Fibroblast of lung (primary cell): ENCODE results near the gene ATXN7L1. TPM values are rescaled to one million over a fixed set of nuclear protein-coding genes. Genes with fewer than 3 reads are reported as not detected.

ENCODE experiments used
- DNase-seq, 2 donors: peaks; one replicate each; pipeline versions ENCODE4 v3.0.0 to v3.0.0-alpha.2; 2010; ENCODE audit warnings: low read depth in 2 of 2
- H2AFZ ChIP-seq: 2 replicates; pipeline ENCODE4 v1.5.1; 2012; ENCODE audit warnings: low read length, control low read depth, inconsistent platforms
- H3K27ac ChIP-seq: 2 replicates; pipeline ENCODE4 v1.5.1; 2011; ENCODE audit warnings: low read length, control low read depth; ENCODE audit not compliant: insufficient read depth
- H3K27me3 ChIP-seq: 2 replicates; pipeline ENCODE4 v1.5.1; 2011; ENCODE audit warnings: mild to moderate bottlenecking, low read length; ENCODE audit not compliant: control insufficient read depth, insufficient read depth
- H3K36me3 ChIP-seq: 2 replicates; pipeline ENCODE4 v1.5.1; 2011; ENCODE audit warnings: low read length; ENCODE audit not compliant: control insufficient read depth, insufficient read depth
- H3K4me1 ChIP-seq: 2 replicates; pipeline ENCODE4 v1.5.1; 2011; ENCODE audit warnings: low read length; ENCODE audit not compliant: control insufficient read depth, insufficient read depth; ENCODE audit errors: extremely low read depth
- H3K4me2 ChIP-seq: 2 replicates; pipeline ENCODE4 v1.5.1; 2011; ENCODE audit warnings: low read length, control low read depth; ENCODE audit not compliant: insufficient read depth; ENCODE audit errors: extremely low read depth
- H3K4me3 ChIP-seq, 4 experiments: fragments of 200-600 bp in 1 of 4; sonication (generic) in 1 of 4; replicated peaks in 1 of 4; 2 replicates each; pipeline ENCODE4 v1.5.1; 2011 to 2016; ENCODE audit warnings: low read length in 4 of 4, low read depth in 3 of 4, mild to moderate bottlenecking in 3 of 4, control low read depth in 2 of 4, inconsistent platforms in 1 of 4, mixed read lengths in 1 of 4; ENCODE audit not compliant: insufficient read depth in 1 of 4; ENCODE audit errors: control extremely low read depth in 1 of 4
- H3K79me2 ChIP-seq: 2 replicates; pipeline ENCODE4 v1.5.1; 2012; ENCODE audit warnings: mild to moderate bottlenecking, low read length, inconsistent platforms; ENCODE audit not compliant: control insufficient read depth, insufficient read depth
- H3K9ac ChIP-seq: 2 replicates; pipeline ENCODE4 v1.5.1; 2011; ENCODE audit warnings: mild to moderate bottlenecking, low read length, control low read depth; ENCODE audit not compliant: insufficient read depth
- H3K9me3 ChIP-seq: 2 replicates; pipeline ENCODE4 v1.5.1; 2012; ENCODE audit warnings: low read depth, low read length; ENCODE audit not compliant: control insufficient read depth, insufficient read depth
- H4K20me1 ChIP-seq: 2 replicates; pipeline ENCODE4 v1.5.1; 2011; ENCODE audit warnings: low read length; ENCODE audit not compliant: control insufficient read depth, insufficient read depth; ENCODE audit errors: extremely low read depth
- CTCF ChIP-seq, 2 donors: IDR thresholded peaks in 1 of 2; conservative IDR thresholded peaks in 1 of 2; 1 replicate in 1 of 2; 2 replicates in 1 of 2; pipeline ENCODE4 v1.5.1; 2011 to 2012; ENCODE audit warnings: low read length in 2 of 2, control low read depth in 1 of 2, inconsistent platforms in 1 of 2, low read depth in 1 of 2, mild to moderate bottlenecking in 1 of 2
- EZH2 ChIP-seq: IDR thresholded peaks from 2 replicates; pipeline ENCODE4 v1.5.1; 2012; ENCODE audit warnings: low read length, control low read depth, mild to moderate bottlenecking; ENCODE audit errors: missing control alignments
- polyA plus RNA-seq, 2 donors: library from polyadenylated mRNA; depleted of rRNA in 1 of 2; stranded (reverse) in 1 of 2; unstranded in 1 of 2; fragments of >200 nt; gene quantifications; 2 replicates each; pipeline ENCODE4 v1.2.1, GENCODE V29; 2011 to 2012; ENCODE audit warnings: missing spikeins in 1 of 2
- total RNA-seq: library from RNA; depleted of rRNA; stranded (reverse); fragments of >200 nt; gene quantifications from 2 replicates; pipeline ENCODE4 v1.2.1, GENCODE V29; 2014

ATXN7L1 gene
- total and polyA plus RNA-seq, 2 donors (not counting 1 experiment from before 2014, with no cell fraction given): 5.1 to 9.4 TPM

- no peaks in the 10 kb centered on the region for H4K20me1 ChIP-seq
- no peak overlapping the region for H3K9ac ChIP-seq
- H3K36me3 ChIP-seq: no peaks in the 10 kb centered on the region
- H3K4me1 ChIP-seq: no peaks in the 10 kb centered on the region
- H3K27me3 ChIP-seq: no peaks in the 10 kb centered on the region
- no peaks in the 10 kb centered on the region for H3K9me3 ChIP-seq
- H3K27ac ChIP-seq: no peak overlapping the region
- peak in 1 of 2 donors; percentile 26 for DNase-seq
- H3K4me3 ChIP-seq: no peak overlapping the region
- H2AFZ ChIP-seq: no peak overlapping the region
- TF ChIP-seq EZH2 (no peak), CTCF (conservative IDR thresholded peaks at IDR 0.05 in 1 of 2, IDR thresholded peaks at IDR 0.05 in 1 of 2; ENCODE audit: low read depth in 1 of 2, low read length in 2 of 2) (no peak)
- H3K4me2 ChIP-seq: no peak overlapping the region
- H3K79me2 ChIP-seq: no peaks in the 10 kb centered on the region
Observed at GRCh38 chr7:105664816-105665525, 211.4 kb downstream of the ATXN7L1 start.

- Histone ChIP-seq H3K4me3 (no peak overlapping the region), H3K36me3 (no peaks in the 10 kb centered on the region), H3K9me3 (no peaks in the 10 kb centered on the region), H3K79me2 (no peaks in the 10 kb centered on the region), H3K4me2 (no peak overlapping the region), H3K27ac (no peak overlapping the region), H3K27me3 (no peaks in the 10 kb centered on the region), H3K9ac (no peak overlapping the region), H4K20me1 (no peaks in the 10 kb centered on the region), H3K4me1 (no peaks in the 10 kb centered on the region), H2AFZ (no peak overlapping the region)
- no peak for DNase-seq
- TF ChIP-seq EZH2 (no peak), CTCF (conservative IDR thresholded peaks at IDR 0.05 in 1 of 2, IDR thresholded peaks at IDR 0.05 in 1 of 2; ENCODE audit: low read depth in 1 of 2, low read length in 2 of 2) (no peak)
Observed at GRCh38 chr7:105662998-105663397, 213.4 kb downstream of the ATXN7L1 start.

GRCh38 chr7:105661625-105662024, 214.8 kb downstream of the ATXN7L1 start:
- no peak overlapping the region for H3K4me3 ChIP-seq
- TF ChIP-seq CTCF (conservative IDR thresholded peaks at IDR 0.05 in 1 of 2, IDR thresholded peaks at IDR 0.05 in 1 of 2; ENCODE audit: low read depth in 1 of 2, low read length in 2 of 2) (no peak), EZH2 (no peak)
- DNase-seq: no peak
- H2AFZ ChIP-seq: no peak overlapping the region
- no peaks in the 10 kb centered on the region for H3K27me3 ChIP-seq
- H3K4me1 ChIP-seq: no peaks in the 10 kb centered on the region
- no peak overlapping the region for H3K9ac ChIP-seq
- no peaks in the 10 kb centered on the region for H4K20me1 ChIP-seq
- H3K27ac ChIP-seq: no peak overlapping the region
- H3K36me3 ChIP-seq: no peaks in the 10 kb centered on the region
- no peak overlapping the region for H3K4me2 ChIP-seq
- no peaks in the 10 kb centered on the region for H3K9me3 ChIP-seq
- no peaks in the 10 kb centered on the region for H3K79me2 ChIP-seq
